ENCODE data around the gene C19orf73. TPM values are rescaled to one million over a fixed set of nuclear protein-coding genes. Genes with fewer than 3 reads are reported as not detected.

C19orf73 gene
- total RNA-seq, 1 experiment from 2014 or later: 1.5 TPM

DNA sequence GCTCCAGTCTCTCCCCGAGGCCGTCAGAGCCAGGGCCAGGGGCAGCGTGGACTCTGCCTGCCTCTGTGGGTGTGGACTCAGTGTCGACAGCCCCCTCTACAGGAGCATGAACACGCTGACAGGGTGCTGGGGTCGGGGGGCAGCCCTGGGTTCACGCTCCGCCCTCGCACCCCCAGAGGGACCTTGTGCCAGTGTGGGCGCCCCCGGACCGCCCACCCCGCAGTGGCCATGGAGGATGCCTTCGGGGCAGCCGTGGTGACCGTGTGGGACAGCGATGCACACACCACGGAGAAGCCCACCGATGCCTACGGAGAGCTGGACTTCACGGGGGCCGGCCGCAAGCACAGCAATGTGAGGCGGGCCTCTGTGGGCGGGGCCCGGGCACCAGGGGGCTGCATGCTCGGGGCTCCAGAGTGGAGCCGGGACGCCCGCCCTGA lies 46.9 kb upstream of the C19orf73 start:
- ChIA-PET CTCF (no interaction called here), POLR2A (ENCODE audit: unreplicated experiment) (no interaction called here)
- DNase-seq: no peak
- Histone ChIP-seq H3K4me2 (no peak overlapping the region), H3K79me2 (ENCODE audit: low read depth) (no peaks in the 10 kb centered on the region), H3K4me1 (replicated peaks; ENCODE audit: insufficient read depth) (peaks cover 13% of the 10 kb centered on the region), H4K20me1 (ENCODE audit: insufficient read depth) (peaks cover 11% of the 10 kb centered on the region), H3K36me3 (ENCODE audit: low read depth) (peaks cover 5% of the 10 kb centered on the region; the same call in 1 of the 2 replicates), H3K9me3 (ENCODE audit: insufficient read depth, low read depth) (no peaks in the 10 kb centered on the region), H3K27me3 (ENCODE audit: insufficient read depth, low read depth) (no peaks in the 10 kb centered on the region), H3K4me3 (no peak overlapping the region), H3K9me2 (ENCODE audit: insufficient read depth) (no peaks in the 10 kb centered on the region), H3F3A (ENCODE audit: insufficient read depth, low read depth) (peaks cover 18% of the 10 kb centered on the region; the same call in 1 of the 2 replicates), H2AFZ (no peak overlapping the region), H3K27ac (no peak overlapping the region)
- no TSS peak for BruUV-seq (replicated peaks)
- no peak for TF ChIP-seq EZH2 (IDR thresholded peaks at IDR 0.05; ENCODE audit: low read depth)
- TF ChIP-seq, protein P1, sequence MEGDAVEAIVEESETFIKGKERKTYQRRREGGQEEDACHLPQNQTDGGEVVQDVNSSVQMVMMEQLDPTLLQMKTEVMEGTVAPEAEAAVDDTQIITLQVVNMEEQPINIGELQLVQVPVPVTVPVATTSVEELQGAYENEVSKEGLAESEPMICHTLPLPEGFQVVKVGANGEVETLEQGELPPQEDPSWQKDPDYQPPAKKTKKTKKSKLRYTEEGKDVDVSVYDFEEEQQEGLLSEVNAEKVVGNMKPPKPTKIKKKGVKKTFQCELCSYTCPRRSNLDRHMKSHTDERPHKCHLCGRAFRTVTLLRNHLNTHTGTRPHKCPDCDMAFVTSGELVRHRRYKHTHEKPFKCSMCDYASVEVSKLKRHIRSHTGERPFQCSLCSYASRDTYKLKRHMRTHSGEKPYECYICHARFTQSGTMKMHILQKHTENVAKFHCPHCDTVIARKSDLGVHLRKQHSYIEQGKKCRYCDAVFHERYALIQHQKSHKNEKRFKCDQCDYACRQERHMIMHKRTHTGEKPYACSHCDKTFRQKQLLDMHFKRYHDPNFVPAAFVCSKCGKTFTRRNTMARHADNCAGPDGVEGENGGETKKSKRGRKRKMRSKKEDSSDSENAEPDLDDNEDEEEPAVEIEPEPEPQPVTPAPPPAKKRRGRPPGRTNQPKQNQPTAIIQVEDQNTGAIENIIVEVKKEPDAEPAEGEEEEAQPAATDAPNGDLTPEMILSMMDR (conservative IDR thresholded peaks at IDR 0.05): no peak
- intact Hi-C loops (cut with micrococcal nuclease; ENCODE audit: unreplicated experiment): loop anchor here (2.0 kb wide), 1 partner anchor 47 kb away; the partner anchor contains the start of genes C19orf73 and PPFIA3

DNA sequence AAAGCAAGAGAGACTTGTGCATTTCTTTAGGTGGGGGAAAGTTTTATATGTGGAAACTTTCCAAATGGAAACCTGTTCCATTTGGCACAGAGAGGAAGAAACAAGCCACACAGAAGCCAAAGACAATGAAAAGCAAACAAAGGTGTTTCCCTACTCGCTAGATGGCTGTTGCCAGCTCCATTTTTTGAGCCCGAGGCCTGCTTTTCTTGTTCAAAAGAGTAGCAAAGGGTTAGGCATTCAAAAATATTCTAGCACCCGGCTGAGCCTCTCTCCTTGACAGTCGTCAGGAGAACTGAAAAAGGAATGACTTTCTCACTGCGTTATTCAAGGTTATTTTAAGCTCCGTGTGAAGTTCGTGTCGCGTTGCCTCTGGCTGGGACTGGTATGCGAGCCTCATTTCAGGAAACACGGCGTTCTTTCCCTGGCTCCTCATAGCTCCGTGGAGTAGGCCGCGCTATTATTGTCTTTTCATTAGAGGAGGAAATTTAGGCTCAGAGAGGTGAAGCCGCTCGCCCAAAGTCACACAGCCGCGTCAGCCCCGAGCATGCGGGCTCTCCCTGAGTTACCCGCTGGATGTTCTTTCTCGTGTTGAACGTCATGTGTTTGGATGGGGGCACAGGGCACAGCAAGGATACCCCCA lies 46.3 kb upstream of the C19orf73 start:
- Histone ChIP-seq H3K27ac (peak overlapping the region; percentile 17; the same call in 1 of the 2 replicates), H3F3A (ENCODE audit: insufficient read depth, low read depth) (peaks cover 24% of the 10 kb centered on the region; the same call in 1 of the 2 replicates), H3K4me2 (peak overlapping the region; percentile 24), H4K20me1 (ENCODE audit: insufficient read depth) (peaks cover 11% of the 10 kb centered on the region), H3K36me3 (ENCODE audit: low read depth) (no peaks in the 10 kb centered on the region; the same call in 1 of the 2 replicates), H3K4me3 (no peak overlapping the region), H3K27me3 (ENCODE audit: insufficient read depth, low read depth) (no peaks in the 10 kb centered on the region), H3K79me2 (ENCODE audit: low read depth) (no peaks in the 10 kb centered on the region), H3K9me3 (ENCODE audit: insufficient read depth, low read depth) (no peaks in the 10 kb centered on the region), H3K9me2 (ENCODE audit: insufficient read depth) (no peaks in the 10 kb centered on the region), H2AFZ (no peak overlapping the region), H3K4me1 (replicated peaks; ENCODE audit: insufficient read depth) (peaks cover 13% of the 10 kb centered on the region)
- TF ChIP-seq EZH2 (IDR thresholded peaks at IDR 0.05; ENCODE audit: low read depth): no peak
- TF ChIP-seq, protein P1 (conservative IDR thresholded peaks at IDR 0.05): no peak
- no TSS peak for BruUV-seq (replicated peaks)
- intact Hi-C loops (cut with micrococcal nuclease; ENCODE audit: unreplicated experiment): loop anchor here (2.0 kb wide), 1 partner anchor 46 kb away; the partner anchor contains the start of genes C19orf73 and PPFIA3
- CTCF ChIA-PET: no interaction called here
- peak; percentile 49 to 81 for DNase-seq
- POLR2A ChIA-PET (ENCODE audit: unreplicated experiment): interaction anchor here (0.5 to 1.0 kb wide), 6 partner anchors 16 to 892 kb away, joined by 3 to 32 read pairs (median 4); partner anchors contain the start of genes GYS1 and RUVBL2

DNA sequence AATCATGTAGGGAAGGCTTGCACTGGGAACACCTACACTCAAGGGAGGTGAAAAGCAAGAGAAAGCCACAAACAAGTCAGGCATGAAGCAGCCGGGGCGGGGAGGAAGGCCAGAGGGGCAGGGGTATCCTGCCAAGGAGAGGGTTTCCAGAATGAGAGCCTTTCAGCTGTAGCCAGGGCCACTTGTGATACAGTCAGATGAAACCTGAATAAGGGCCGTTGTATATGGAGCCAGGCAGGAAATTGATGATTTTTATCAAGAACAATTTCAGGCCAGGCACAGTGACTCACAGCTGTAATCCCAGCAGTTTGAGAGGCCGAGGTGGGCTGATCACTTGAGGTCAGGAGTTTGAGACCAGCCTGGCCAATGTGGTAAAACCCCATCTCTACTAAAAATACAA lies 43.0 kb upstream of the C19orf73 start:
- H3K79me2 ChIP-seq (ENCODE audit: low read depth): no peaks in the 10 kb centered on the region
- H2AFZ ChIP-seq: no peak overlapping the region
- H3K27me3 ChIP-seq (ENCODE audit: insufficient read depth, low read depth): no peaks in the 10 kb centered on the region
- POLR2A ChIA-PET (ENCODE audit: unreplicated experiment): no interaction called here
- CTCF ChIA-PET: no interaction called here
- H3K4me1 ChIP-seq (replicated peaks; ENCODE audit: insufficient read depth): peaks cover 18% of the 10 kb centered on the region
- intact Hi-C loops (cut with micrococcal nuclease; ENCODE audit: unreplicated experiment): no loop called here
- no TSS peak for BruUV-seq (replicated peaks)
- no peak overlapping the region for H3K4me3 ChIP-seq
- peaks cover 11% of the 10 kb centered on the region for H4K20me1 ChIP-seq (ENCODE audit: insufficient read depth)
- no peak overlapping the region for H3K4me2 ChIP-seq
- no peak for DNase-seq
- TF ChIP-seq, protein P1 (conservative IDR thresholded peaks at IDR 0.05): no peak
- no peak for TF ChIP-seq EZH2 (IDR thresholded peaks at IDR 0.05; ENCODE audit: low read depth)
- H3K27ac ChIP-seq: no peak overlapping the region
- H3K9me3 ChIP-seq (ENCODE audit: insufficient read depth, low read depth): no peaks in the 10 kb centered on the region
- H3F3A ChIP-seq (ENCODE audit: insufficient read depth, low read depth): peaks cover 28% of the 10 kb centered on the region; the same call in 1 of the 2 replicates
- no peaks in the 10 kb centered on the region for H3K9me2 ChIP-seq (ENCODE audit: insufficient read depth)
- H3K36me3 ChIP-seq (ENCODE audit: low read depth): no peaks in the 10 kb centered on the region
